Body of pancreas (tissue), 4 donors: ENCODE measurements around the gene ADGRD1. TPM values are rescaled to one million over a fixed set of nuclear protein-coding genes. Genes with fewer than 3 reads are reported as not detected.

Experiments used
- ATAC-seq: fragments of 150-250 bp; one replicate; pipeline ENCODE4 v1.9.1; 2016
- DNase-seq, 4 donors: peaks; one replicate each; pipeline ENCODE4 v3.0.0-alpha.2; 2019
- H3K27ac ChIP-seq, 4 donors: fragments of 200-600 bp; sonication (generic); 1 replicate in 3 of 4; 2 replicates in 1 of 4; pipeline versions ENCODE4 v1.5.1 to v1.6.1; 2016 to 2019; ENCODE audit warnings: mild to moderate bottlenecking in 1 of 4, mixed read lengths in 1 of 4, moderate library complexity in 1 of 4
- H3K27me3 ChIP-seq, 2 donors: fragments of 200-600 bp; sonication (generic); one replicate each; pipeline ENCODE4 v1.6.0; 2016; ENCODE audit warnings: mild to moderate bottlenecking in 1 of 2
- H3K36me3 ChIP-seq, 2 donors: fragments of 200-600 bp; sonication (generic); replicated peaks in 1 of 2; 2 replicates each; pipeline ENCODE4 v1.5.1; 2016; ENCODE audit warnings: low read depth in 2 of 2; ENCODE audit not compliant: insufficient read depth in 1 of 2
- H3K4me1 ChIP-seq: fragments of 200-600 bp; sonication (generic); one replicate; pipeline ENCODE4 v1.6.0; 2016
- H3K4me3 ChIP-seq, 2 donors: fragments of 200-600 bp; sonication (generic); 1 replicate in 1 of 2; 2 replicates in 1 of 2; pipeline ENCODE4 v1.5.1; 2016 to 2019
- H3K9me3 ChIP-seq, 3 donors: fragments of 200-600 bp; sonication (generic); 1 replicate in 2 of 3; 2 replicates in 1 of 3; pipeline ENCODE4 v1.5.1; 2016
- POLR2A ChIP-seq, 3 donors: fragments of 450-650 bp; IDR thresholded peaks; one replicate each; pipeline ENCODE4 v1.6.1; 2016; ENCODE audit warnings: antibody characterized with exemption in 3 of 3, mild to moderate bottlenecking in 2 of 3
- WGBS, 2 donors: methylation state at CpG; one replicate each; pipeline ENCODE4 v1.1.5; 2017; 5-methylcytosine and 5-hydroxymethylcytosine counted together
- intact Hi-C: fragments of 100-400 bp; cut with DNase I; formaldehyde crosslinking; loops from one replicate; pipeline ENCODE4 v1.15.1; 2023
- total RNA-seq, 2 donors: library from RNA; depleted of rRNA; stranded (reverse); fragments of >200 nt; gene quantifications; one replicate each; pipeline ENCODE4 v1.1.0, GENCODE V29; 2016
- TF ChIP-seq, protein P1 (sequence below), 7 experiments: fragments of 450-650 bp in 4 of 7; fragments of 200-600 bp in 3 of 7; sonication (generic) in 3 of 7; IDR thresholded peaks; one replicate each; pipeline ENCODE4 v1.5.1; 2016 to 2019; ENCODE audit warnings: antibody characterized with exemption in 7 of 7

ADGRD1 gene
- total RNA-seq, 2 donors from 2014 or later: 4.4 to 4.9 TPM

- DNase-seq: no peak
- intact Hi-C loops: loop anchor here (10.0 kb wide), 1 partner anchor 205 kb away; no protein-coding TSS in a partner anchor
- Histone ChIP-seq H3K9me3 (no peaks in the 10 kb centered on the region), H3K27me3 (no peaks in the 10 kb centered on the region), H3K4me1 (no peaks in the 10 kb centered on the region), H3K4me3 (no peak overlapping the region), H3K36me3 (no peaks in the 10 kb centered on the region), H3K27ac (no peak overlapping the region)
- TF ChIP-seq, protein P1, sequence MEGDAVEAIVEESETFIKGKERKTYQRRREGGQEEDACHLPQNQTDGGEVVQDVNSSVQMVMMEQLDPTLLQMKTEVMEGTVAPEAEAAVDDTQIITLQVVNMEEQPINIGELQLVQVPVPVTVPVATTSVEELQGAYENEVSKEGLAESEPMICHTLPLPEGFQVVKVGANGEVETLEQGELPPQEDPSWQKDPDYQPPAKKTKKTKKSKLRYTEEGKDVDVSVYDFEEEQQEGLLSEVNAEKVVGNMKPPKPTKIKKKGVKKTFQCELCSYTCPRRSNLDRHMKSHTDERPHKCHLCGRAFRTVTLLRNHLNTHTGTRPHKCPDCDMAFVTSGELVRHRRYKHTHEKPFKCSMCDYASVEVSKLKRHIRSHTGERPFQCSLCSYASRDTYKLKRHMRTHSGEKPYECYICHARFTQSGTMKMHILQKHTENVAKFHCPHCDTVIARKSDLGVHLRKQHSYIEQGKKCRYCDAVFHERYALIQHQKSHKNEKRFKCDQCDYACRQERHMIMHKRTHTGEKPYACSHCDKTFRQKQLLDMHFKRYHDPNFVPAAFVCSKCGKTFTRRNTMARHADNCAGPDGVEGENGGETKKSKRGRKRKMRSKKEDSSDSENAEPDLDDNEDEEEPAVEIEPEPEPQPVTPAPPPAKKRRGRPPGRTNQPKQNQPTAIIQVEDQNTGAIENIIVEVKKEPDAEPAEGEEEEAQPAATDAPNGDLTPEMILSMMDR (IDR thresholded peaks at IDR 0.05): no peak
- no peak for TF ChIP-seq POLR2A (IDR thresholded peaks at IDR 0.05)
- WGBS, 2 donors: 57 to 58% methylated on average over 8 of the region's 8 CpGs
- no peak for ATAC-seq
Observed at GRCh38 chr12:130929363-130929762, 24.3 kb upstream of the ADGRD1 start.

DNA sequence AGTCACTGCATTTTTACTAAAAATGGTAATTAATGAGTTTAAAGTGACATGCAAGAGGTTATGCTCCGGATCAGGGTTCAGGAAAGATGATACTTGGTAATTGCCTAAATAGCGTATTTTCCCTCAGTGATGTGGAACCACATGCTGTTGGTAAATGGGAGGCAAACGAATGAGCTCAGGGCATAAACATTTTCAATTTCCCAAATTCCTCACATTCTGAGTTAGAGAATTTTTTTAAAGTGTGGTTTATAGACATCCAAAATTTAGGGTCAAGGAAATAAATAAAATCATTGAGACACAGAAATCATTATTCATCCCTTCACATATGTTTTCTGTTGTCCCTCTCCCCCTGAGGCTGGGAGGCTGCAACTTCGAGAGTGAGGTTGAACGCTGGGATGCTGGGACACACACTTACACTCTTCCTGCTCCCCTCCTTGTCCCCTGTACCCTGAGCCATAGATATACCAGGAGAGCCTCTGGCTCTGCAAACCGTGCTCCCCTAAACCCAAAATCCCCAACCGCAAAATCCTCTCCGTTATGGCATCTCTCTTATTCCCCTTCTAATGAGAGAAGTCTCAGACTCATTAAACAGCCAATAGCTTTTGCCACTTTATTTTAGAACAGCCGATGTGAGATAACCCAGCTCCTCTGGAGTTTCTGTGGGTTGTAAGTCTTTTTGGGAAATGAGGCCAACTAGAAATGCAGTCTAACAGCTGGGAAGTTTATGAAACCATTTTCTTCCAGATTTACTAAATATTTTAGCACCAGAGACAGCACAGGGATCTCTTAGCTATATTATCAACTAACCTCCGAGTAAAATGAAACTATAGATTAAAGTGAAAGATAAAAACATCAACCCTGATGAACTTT, 21.4 kb upstream of the ADGRD1 start:
- Histone ChIP-seq H3K4me1 (no peaks in the 10 kb centered on the region), H3K9me3 (no peaks in the 10 kb centered on the region), H3K27me3 (no peaks in the 10 kb centered on the region), H3K36me3 (no peaks in the 10 kb centered on the region), H3K4me3 (no peak overlapping the region), H3K27ac (no peak overlapping the region)
- 61 to 62% methylated on average over 10 of the region's 10 CpGs for WGBS, 2 donors
- intact Hi-C loops: no loop called here
- ATAC-seq: no peak
- no peak for DNase-seq
- TF ChIP-seq POLR2A (IDR thresholded peaks at IDR 0.05): no peak
- TF ChIP-seq, protein P1 (IDR thresholded peaks at IDR 0.05): no peak

GRCh38 chr12:130933269-130933995, 20.3 kb upstream of the ADGRD1 start:
- no peak for ATAC-seq

DNA sequence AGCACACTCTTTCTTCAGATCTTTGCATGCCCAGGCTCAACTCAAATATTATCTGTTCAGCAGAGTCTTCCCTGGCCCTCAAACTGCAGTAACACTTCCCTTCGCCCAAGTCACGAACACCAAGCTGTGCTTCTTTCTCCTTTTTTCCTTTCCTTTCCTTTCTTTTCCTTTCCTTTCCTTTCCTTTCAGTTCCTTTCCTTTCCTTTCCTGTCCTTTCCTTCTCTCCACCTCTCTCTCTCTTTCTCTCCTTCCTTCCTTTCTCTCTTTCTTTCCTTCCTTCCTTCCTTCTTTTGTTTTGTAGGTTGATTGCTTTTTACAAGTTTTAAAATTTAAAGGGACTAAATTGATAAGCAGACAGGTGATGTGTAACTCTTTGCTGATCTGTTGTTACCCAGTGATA, 19.0 kb upstream of the ADGRD1 start:
- ATAC-seq (no peak), DNase-seq (no peak)
- Histone ChIP-seq H3K27ac (no peak overlapping the region), H3K4me1 (no peaks in the 10 kb centered on the region), H3K36me3 (no peaks in the 10 kb centered on the region), H3K9me3 (no peaks in the 10 kb centered on the region), H3K4me3 (no peak overlapping the region), H3K27me3 (no peaks in the 10 kb centered on the region)
- WGBS, 2 donors: 85% methylated on average over 2 of the region's 2 CpGs
- intact Hi-C loops: no loop called here
- TF ChIP-seq, protein P1 (IDR thresholded peaks at IDR 0.05): no peak
- TF ChIP-seq POLR2A (IDR thresholded peaks at IDR 0.05): no peak

More at GRCh38 chr12:130933269-130933995, 20.3 kb upstream of the ADGRD1 start:
- no peak overlapping the region for H3K27ac ChIP-seq
- intact Hi-C loops: no loop called here
- TF ChIP-seq, protein P1 (IDR thresholded peaks at IDR 0.05): no peak
- TF ChIP-seq POLR2A (IDR thresholded peaks at IDR 0.05): no peak
- no peak overlapping the region for H3K4me3 ChIP-seq
- no peaks in the 10 kb centered on the region for H3K4me1 ChIP-seq
- H3K27me3 ChIP-seq: no peaks in the 10 kb centered on the region
- H3K36me3 ChIP-seq: no peaks in the 10 kb centered on the region
- DNase-seq: no peak
- H3K9me3 ChIP-seq: no peaks in the 10 kb centered on the region
- 54 to 58% methylated on average over 19 to 38 of the region's 38 CpGs for WGBS, 2 donors
